SU-DHL-6 (cell line): ENCODE measurements around the gene CARMIL1.

Experiments used
- H2AFZ ChIP-seq: fragments of 200-600 bp; sonication (generic); 2 replicates; pipeline ENCODE4 v1.6.1; 2014; ENCODE audit warnings: low read depth, mild to moderate bottlenecking, moderate library complexity, mixed read lengths, antibody characterized with exemption, low read length; ENCODE audit not compliant: severe bottlenecking
- H3F3A ChIP-seq: fragments of 200-600 bp; shearing (Covaris generic); 2 replicates; pipeline ENCODE4 v1.6.0; 2016; ENCODE audit warnings: antibody characterized with exemption, mild to moderate bottlenecking; ENCODE audit not compliant: insufficient read depth
- H3K27ac ChIP-seq: fragments of 200-600 bp; sonication (generic); 2 replicates; pipeline ENCODE4 v1.5.1; 2016; ENCODE audit warnings: low read depth, mild to moderate bottlenecking, low read length, moderate library complexity, mixed read lengths
- H3K27me3 ChIP-seq: fragments of 200-600 bp; sonication (generic), shearing (Covaris generic); 2 replicates; pipeline ENCODE4 v1.6.0; 2014; ENCODE audit warnings: mild to moderate bottlenecking, low read length
- H3K36me3 ChIP-seq: fragments of 200-600 bp; sonication (generic); 2 replicates; pipeline ENCODE4 v1.6.1; 2014; ENCODE audit warnings: mild to moderate bottlenecking, low read length, mixed read lengths
- H3K4me2 ChIP-seq: fragments of 300-600, 200-600 bp; shearing (Covaris generic), sonication (generic); 2 replicates; pipeline ENCODE4 v1.6.0; 2014; ENCODE audit warnings: low read length, low read depth, mild to moderate bottlenecking; ENCODE audit not compliant: poor library complexity, severe bottlenecking
- H3K4me3 ChIP-seq: fragments of 200-600 bp; sonication (generic); 2 replicates; pipeline ENCODE4 v1.5.1; 2014; ENCODE audit warnings: antibody characterized with exemption, low read length, mild to moderate bottlenecking, mixed read lengths; ENCODE audit not compliant: insufficient read depth, poor library complexity, severe bottlenecking
- H3K79me2 ChIP-seq: fragments of 200-600 bp; sonication (generic); 2 replicates; pipeline ENCODE4 v1.6.1; 2014; ENCODE audit warnings: mild to moderate bottlenecking, low read length, moderate library complexity; ENCODE audit not compliant: insufficient read depth
- H3K9ac ChIP-seq: fragments of 200-600 bp; sonication (generic); 2 replicates; pipeline ENCODE4 v1.7.0; 2014; ENCODE audit warnings: mild to moderate bottlenecking, low read length
- H3K9me2 ChIP-seq: fragments of 200-600 bp; sonication (generic); replicated peaks from 2 replicates; pipeline ENCODE4 v1.6.1; 2014; ENCODE audit warnings: low read length; ENCODE audit not compliant: insufficient read depth
- H3K9me3 ChIP-seq: fragments of 200-600 bp; sonication (generic); 2 replicates; pipeline ENCODE4 v1.6.1; 2014; ENCODE audit warnings: low read length, mixed read lengths; ENCODE audit not compliant: insufficient read depth
- H4K20me1 ChIP-seq: fragments of 200-600 bp; sonication (generic); 2 replicates; pipeline ENCODE4 v1.6.1; 2014; ENCODE audit warnings: low read depth, mild to moderate bottlenecking, antibody characterized with exemption, low read length, moderate library complexity, mixed read lengths
- CTCF ChIP-seq: fragments of 200-600 bp; sonication (generic); IDR thresholded peaks from one replicate; pipeline ENCODE4 v1.5.1; 2017; ENCODE audit warnings: antibody characterized with exemption, mild to moderate bottlenecking, low read length, moderate library complexity; ENCODE audit not compliant: insufficient read depth, poor library complexity, severe bottlenecking
- EZH2phosphoT487 ChIP-seq: fragments of 200-600 bp; sonication (generic), shearing (Covaris generic); conservative IDR thresholded peaks from 2 replicates; pipeline ENCODE4 v1.6.1; 2018; ENCODE audit warnings: mild to moderate bottlenecking, antibody characterized with exemption, low read length, moderate library complexity, mixed read lengths

Gene CARMIL1

DNA sequence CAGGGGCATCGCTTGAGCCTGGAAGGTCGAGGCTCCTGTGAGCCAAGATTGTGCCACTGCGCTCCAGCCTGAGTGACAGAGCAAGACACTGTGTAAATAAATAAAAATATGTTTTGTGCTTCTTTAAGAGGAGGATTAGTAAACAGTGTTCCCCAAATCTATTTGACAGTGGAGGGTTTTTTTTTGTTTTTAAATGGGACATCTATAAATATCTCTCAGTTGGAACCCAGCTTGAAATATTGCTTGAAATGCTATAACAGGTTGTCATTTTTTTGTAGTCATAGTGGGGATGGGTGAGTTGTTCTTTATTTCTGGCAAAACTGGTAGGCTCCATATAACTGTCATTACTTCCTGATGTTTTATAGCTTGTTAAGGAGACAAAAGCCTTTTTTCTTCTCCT lies 54.3 kb downstream of the CARMIL1 start:
- Histone ChIP-seq H3K4me3 (no peak overlapping the region), H3K9ac (no peak overlapping the region), H2AFZ (no peak overlapping the region), H3F3A (no peaks in the 10 kb centered on the region), H3K9me3 (no peaks in the 10 kb centered on the region), H3K27ac (no peak overlapping the region), H4K20me1 (peaks cover 67% of the 10 kb centered on the region), H3K9me2 (no peaks in the 10 kb centered on the region), H3K79me2 (peaks cover 66% of the 10 kb centered on the region), H3K4me2 (no peak overlapping the region), H3K36me3 (no peaks in the 10 kb centered on the region), H3K27me3 (no peaks in the 10 kb centered on the region)
- no peak for TF ChIP-seq CTCF
- no peak for TF ChIP-seq EZH2phosphoT487

GRCh38 chr6:25334793-25335192 lies 55.6 kb downstream of the CARMIL1 start:
- H3K9me3 ChIP-seq = no peaks in the 10 kb centered on the region
- no peaks in the 10 kb centered on the region for H3K9me2 ChIP-seq
- H3K9ac ChIP-seq = no peak overlapping the region
- TF ChIP-seq CTCF (no peak), EZH2phosphoT487 (no peak)
- no peak overlapping the region for H3K27ac ChIP-seq
- no peaks in the 10 kb centered on the region for H3K36me3 ChIP-seq
- no peaks in the 10 kb centered on the region for H3K27me3 ChIP-seq
- H2AFZ ChIP-seq = no peak overlapping the region
- H3K79me2 ChIP-seq = peaks cover 72% of the 10 kb centered on the region
- no peak overlapping the region for H3K4me3 ChIP-seq
- H4K20me1 ChIP-seq = peaks cover 67% of the 10 kb centered on the region
- H3F3A ChIP-seq = no peaks in the 10 kb centered on the region
- H3K4me2 ChIP-seq = no peak overlapping the region

GRCh38 chr6:25336996-25337395 lies 57.8 kb downstream of the CARMIL1 start:
- no peaks in the 10 kb centered on the region for H3K9me2 ChIP-seq
- H4K20me1 ChIP-seq = peaks cover 68% of the 10 kb centered on the region
- peaks cover 73% of the 10 kb centered on the region for H3K79me2 ChIP-seq
- no peak for TF ChIP-seq EZH2phosphoT487
- TF ChIP-seq CTCF = no peak
- no peaks in the 10 kb centered on the region for H3F3A ChIP-seq
- H3K27me3 ChIP-seq = no peaks in the 10 kb centered on the region
- H3K9ac ChIP-seq = no peak overlapping the region
- H2AFZ ChIP-seq = no peak overlapping the region
- no peaks in the 10 kb centered on the region for H3K9me3 ChIP-seq
- H3K36me3 ChIP-seq = no peaks in the 10 kb centered on the region
- no peak overlapping the region for H3K4me2 ChIP-seq
- no peak overlapping the region for H3K4me3 ChIP-seq
- H3K27ac ChIP-seq = no peak overlapping the region

DNA sequence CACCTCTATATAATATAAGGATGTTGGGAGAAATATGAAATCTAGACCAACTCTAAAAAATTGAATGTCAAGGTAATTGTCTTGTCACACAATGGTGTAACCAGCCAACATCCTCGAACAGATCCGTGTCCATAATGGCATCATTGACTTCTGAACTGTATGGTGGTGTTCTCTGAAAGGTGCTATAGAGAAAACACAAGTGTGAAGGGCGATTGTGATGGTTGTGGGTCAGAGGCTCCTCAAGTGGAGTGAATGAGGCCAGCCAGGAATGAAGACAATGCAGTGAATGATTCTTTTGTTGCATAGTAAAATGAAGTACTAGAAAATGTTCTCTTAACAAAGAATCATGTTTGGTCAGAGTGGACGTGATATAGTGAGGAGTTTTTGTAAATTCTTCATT lies 58.3 kb downstream of the CARMIL1 start:
- no peaks in the 10 kb centered on the region for H3K36me3 ChIP-seq
- H2AFZ ChIP-seq = no peak overlapping the region
- H3K9me3 ChIP-seq = no peaks in the 10 kb centered on the region
- no peak overlapping the region for H3K4me2 ChIP-seq
- peaks cover 68% of the 10 kb centered on the region for H4K20me1 ChIP-seq
- H3F3A ChIP-seq = no peaks in the 10 kb centered on the region
- no peak overlapping the region for H3K9ac ChIP-seq
- H3K9me2 ChIP-seq = no peaks in the 10 kb centered on the region
- no peaks in the 10 kb centered on the region for H3K27me3 ChIP-seq
- H3K27ac ChIP-seq = no peak overlapping the region
- H3K79me2 ChIP-seq = peaks cover 70% of the 10 kb centered on the region
- H3K4me3 ChIP-seq = no peak overlapping the region
- TF ChIP-seq EZH2phosphoT487 (no peak), CTCF (no peak)
